Kidney tubule cell (primary cell): ENCODE measurements around the gene DUSP5.

Experiments
- DNase-seq: peaks from one replicate; pipeline ENCODE4 v3.0.0-alpha.2; 2018; ENCODE audit warnings: low spot score

DUSP5 gene

GRCh38 chr10:110480387-110480786 lies 17.3 kb upstream of the DUSP5 start:
- DNase-seq, result no peak

DNA sequence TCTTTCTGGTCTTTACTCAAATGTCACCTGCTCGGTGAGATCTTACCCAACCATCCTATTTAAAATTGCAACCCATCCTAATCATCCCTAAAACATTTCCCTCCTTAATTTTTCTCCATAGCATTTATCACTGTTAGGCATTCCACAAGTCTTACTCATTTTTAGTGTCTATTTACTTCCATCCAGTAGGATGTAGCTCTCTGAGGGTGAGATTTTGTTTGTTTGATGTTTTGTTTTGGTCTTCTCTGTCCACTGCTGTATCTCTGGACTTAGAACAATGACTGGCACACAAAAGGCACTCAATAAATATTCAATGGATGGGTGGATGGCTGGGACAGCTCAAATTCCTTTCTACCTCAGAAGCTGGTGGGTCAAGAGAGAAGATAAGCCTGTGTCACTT lies 15.8 kb upstream of the DUSP5 start:
- peak; percentile 56 for DNase-seq

DNA sequence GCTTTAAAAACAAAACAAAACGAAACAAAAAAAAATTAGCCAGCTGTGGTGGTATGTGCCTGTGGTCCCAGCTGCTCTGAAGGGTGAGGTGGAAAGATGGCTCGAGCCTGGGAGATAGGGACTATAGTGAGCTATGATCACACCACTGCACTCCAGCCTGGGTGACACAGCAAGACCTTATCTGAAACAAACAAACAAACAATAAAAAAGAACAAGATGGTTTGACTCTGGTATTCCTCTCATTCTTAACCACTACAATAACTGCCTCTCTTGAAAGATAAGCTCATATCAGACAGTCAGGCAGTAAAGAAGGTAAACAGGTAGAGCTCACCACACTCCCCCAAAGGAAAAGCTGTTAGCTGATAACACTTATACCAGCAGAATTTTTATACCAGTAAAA lies 14.1 kb upstream of the DUSP5 start:
- no peak for DNase-seq

- DNase-seq, result no peak
Observed at GRCh38 chr10:110485541-110485940, 12.2 kb upstream of the DUSP5 start.

GRCh38 chr10:110486680-110487410 lies 10.9 kb upstream of the DUSP5 start:
- peak; percentile 85 for DNase-seq

DNA sequence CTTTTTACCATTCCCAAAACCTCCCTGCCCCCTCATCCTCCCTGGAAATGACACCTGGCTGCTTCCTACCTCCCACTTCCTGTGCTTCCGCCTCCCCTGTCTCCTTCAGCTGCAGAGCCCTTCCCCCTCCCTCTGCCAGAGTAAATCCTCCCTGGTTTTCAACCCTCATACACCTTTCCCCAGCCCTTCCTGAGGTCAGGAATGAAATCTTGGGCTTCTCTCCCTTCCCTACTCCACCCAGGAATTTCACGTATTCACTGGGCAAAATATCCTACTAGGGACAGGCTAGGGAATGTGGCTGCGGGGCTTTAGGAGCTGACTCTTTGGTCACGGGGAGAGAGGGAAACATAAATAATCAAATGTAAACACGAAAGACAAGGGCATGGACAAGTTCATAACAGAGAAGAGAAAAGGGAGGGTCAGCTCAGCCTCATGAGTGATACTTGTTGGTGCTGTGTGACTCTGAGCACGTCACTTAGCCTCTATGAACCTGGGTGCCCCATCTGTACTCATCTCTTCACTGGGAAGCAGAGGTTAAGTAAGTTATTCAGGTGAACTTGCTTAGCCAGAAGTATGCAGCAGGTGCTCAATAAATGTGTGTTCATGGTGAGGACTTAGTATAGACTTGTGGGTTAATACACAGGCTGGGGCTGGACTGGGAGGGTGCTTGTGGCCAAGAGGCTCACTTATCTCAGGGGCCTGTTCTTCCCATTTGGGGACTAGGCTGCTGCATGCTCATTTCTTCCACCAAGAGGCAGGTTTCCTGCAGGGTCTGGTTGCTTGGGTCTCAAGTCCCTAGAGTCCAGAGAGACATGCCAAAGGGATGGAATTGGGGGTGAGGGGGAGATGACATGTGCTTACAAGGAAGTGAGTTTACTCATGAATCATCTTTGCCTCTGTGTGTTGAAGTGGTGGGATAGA lies 10.0 kb upstream of the DUSP5 start:
- DNase-seq, result peak; percentile 81

GRCh38 chr10:110488332-110488681 lies 9.4 kb upstream of the DUSP5 start:
- no peak for DNase-seq

GRCh38 chr10:110488940-110489339 lies 8.8 kb upstream of the DUSP5 start:
- DNase-seq, result no peak

- no peak for DNase-seq
Observed at GRCh38 chr10:110490640-110491039, 7.1 kb upstream of the DUSP5 start.

GRCh38 chr10:110491346-110491745 lies 6.4 kb upstream of the DUSP5 start:
- DNase-seq, result no peak

DNA sequence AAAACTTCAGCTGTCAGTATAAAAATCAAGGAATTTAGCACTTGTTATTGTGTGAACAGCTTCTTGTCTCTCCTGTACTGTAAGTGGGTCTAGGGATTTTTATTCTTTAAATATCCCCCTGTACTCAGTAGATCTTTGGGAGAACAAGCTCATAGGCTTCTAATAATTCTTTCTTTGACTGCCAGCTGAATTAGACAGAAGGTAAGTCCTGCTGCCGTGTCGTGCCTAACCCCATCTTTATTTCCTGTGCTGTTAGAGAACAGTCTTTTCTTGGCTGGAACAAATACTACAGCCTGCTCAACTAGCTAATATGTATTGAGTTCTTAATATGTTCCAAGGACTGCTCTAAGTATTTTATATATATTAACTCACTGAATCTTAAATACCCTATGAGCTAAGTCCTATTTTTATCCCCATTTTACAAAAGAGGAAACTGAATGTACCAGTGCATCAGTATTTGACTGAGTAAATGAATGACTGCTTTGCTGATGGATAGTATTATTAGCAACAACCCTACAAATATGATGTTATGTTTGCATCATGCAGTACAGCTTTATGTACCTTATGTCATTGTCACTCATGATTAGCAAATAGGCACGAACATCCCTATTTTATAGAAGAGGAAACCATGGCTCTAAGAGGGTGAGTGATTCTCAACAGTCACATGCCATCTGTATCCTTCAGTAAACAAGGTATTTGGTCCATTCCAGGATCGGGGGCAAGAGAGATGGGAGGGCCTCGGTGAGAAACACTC lies 5.5 kb upstream of the DUSP5 start:
- DNase-seq, result no peak

GRCh38 chr10:110493832-110494426 lies 3.8 kb upstream of the DUSP5 start:
- DNase-seq, result peak; percentile 28

DNA sequence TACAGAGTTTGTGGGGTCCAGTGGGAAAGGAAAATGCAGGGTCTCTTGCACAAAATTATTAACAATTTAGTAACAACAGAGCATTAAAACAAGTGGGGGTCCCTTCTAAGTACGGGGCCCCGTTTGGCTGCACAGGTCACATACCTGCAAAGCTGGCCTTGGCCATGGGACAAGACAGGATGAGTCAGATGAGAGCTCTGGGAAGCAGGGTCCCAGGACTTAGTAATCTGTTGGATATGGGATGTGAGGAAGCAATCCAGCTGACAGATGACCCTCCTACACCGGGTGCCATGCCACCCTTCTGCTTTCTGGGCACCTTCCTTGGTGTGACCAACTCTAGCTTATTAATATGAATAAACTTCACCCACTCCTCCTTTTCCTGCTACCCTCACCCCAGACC lies 3.2 kb upstream of the DUSP5 start:
- peak; percentile 45 for DNase-seq

GRCh38 chr10:110495731-110496552 lies 1.8 kb upstream of the DUSP5 start:
- DNase-seq, result peak; percentile 88

- DNase-seq, result no peak
Observed at GRCh38 chr10:110496553-110497437, 912 bp upstream of the DUSP5 start.

- DNase-seq, result peak; percentile 67
Observed at GRCh38 chr10:110498087-110498981, 627 bp downstream of the DUSP5 start.

- peak; percentile 73 for DNase-seq
Observed at GRCh38 chr10:110498982-110499795, 1.5 kb downstream of the DUSP5 start.

GRCh38 chr10:110499796-110500514 lies 2.2 kb downstream of the DUSP5 start:
- no peak for DNase-seq
